ENCODE results near the gene KDM3B. TPM values are rescaled to one million over a fixed set of nuclear protein-coding genes. Genes with fewer than 3 reads are reported as not detected.

The KDM3B gene
- total and polyA plus RNA-seq, 2 of the 8 experiments (the other 6 are each of a cell fraction or from before 2014, with no cell fraction given) = 27.1 to 78.1 TPM

DNA sequence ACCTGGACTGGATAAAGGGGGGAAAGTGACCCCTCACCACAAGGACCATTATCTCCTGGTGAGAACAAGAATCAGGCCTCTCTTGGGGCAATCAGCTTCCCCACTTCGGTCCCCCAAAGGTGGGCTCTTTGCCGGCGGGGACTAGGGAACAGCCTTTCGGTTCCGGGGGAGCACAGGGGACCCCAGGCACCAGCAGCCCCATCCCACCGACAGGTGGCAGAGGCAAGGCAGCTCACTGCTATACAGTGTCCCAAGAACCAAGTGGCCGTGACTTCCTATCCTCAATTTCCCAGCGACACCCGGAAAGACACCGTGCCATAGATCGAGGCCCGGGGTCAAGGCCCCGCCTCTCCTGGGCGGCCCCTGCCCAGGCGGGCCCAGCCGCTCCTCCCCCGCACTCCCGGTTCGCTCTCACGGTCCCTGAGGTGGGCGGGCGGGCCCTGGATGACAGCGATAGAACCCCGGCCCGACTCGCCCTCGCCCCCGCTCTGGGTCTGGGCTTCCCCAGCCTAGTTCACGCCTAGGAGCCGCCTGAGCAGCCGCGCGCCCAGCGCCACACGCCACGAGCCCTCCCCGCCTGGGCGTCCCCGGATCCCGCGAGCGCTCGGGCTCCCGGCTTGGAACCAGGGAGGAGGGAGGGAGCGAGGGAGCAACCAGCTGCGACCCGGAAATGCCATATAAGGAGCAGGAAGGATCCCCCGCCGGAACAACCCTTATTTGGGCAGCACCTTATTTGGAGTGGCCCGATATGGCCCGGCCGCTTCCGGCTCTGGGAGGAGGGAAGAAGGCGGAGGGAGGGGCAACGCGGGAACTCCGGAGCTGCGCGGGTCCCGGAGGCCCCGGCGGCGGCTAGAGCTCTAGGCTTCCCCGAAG, 112.1 kb downstream of the KDM3B start:
- peak overlapping the region; percentile 1 for H2BK5ac ChIP-seq (ENCODE audit: low read depth, low read length)
- H2BK120ac ChIP-seq (replicated peaks; ENCODE audit: low read depth, low read length) = no peak overlapping the region
- peak overlapping the region; percentile 73 for H3K56ac ChIP-seq (replicated peaks; ENCODE audit: insufficient read length, low read depth, low read length)
- H3K27me3 ChIP-seq (replicated peaks in 1 of 4; ENCODE audit: control insufficient read depth in 3 of 4, extremely low read depth in 1 of 4, insufficient read depth in 3 of 4, low read length in 3 of 4) = peaks cover 0 to 15% (median 13%) of the 10 kb centered on the region in 4 experiments; a peak in 5 of 7 replicates
- H3K4me2 ChIP-seq (ENCODE audit: insufficient read depth in 1 of 2, low read depth in 2 of 2, low read length in 2 of 2) = peak overlapping the region; percentile 61 to 97
- H3K14ac ChIP-seq (ENCODE audit: insufficient read length) = no peak overlapping the region
- POLR2A ChIA-PET (ENCODE audit: partially characterized antibody) = interaction anchor here (0.8 to 15.1 kb wide), 37 partner anchors 9 to 877 kb away, joined by 3 to 294 read pairs (median 5); partner anchors contain the start of genes CDC23, CDC25C, ETF1 and FAM53C
- H3K9ac ChIP-seq (replicated peaks in 1 of 4; ENCODE audit: extremely low read depth in 1 of 4, low read depth in 3 of 4, low read length in 3 of 4) = peak overlapping the region; percentile 65 to 81 (median 73)
- peak overlapping the region; percentile 99 for H4K8ac ChIP-seq (ENCODE audit: extremely low read depth, insufficient read depth, low read length)
- no peak overlapping the region for H2BK20ac ChIP-seq (ENCODE audit: low read length)
- no peak overlapping the region for H2AK5ac ChIP-seq (ENCODE audit: low read depth, low read length)
- no peaks in the 10 kb centered on the region; the same call in 1 of the 2 replicates for H3K79me1 ChIP-seq (ENCODE audit: low read depth, low read length)
- H3K18ac ChIP-seq (ENCODE audit: extremely low read depth, low read length) = peak overlapping the region; percentile 78
- 0 out of 2 replicates have a peak overlapping the region, but pooled peaks have one; percentile 29 for H2BK12ac ChIP-seq (ENCODE audit: low read depth, low read length)
- no peak overlapping the region for H3K4ac ChIP-seq (replicated peaks; ENCODE audit: insufficient read length, low read depth, low read length)
- H4K91ac ChIP-seq (replicated peaks; ENCODE audit: insufficient read length, low read length) = peak overlapping the region; percentile 18
- 3% methylated on average over 62 of the region's 64 CpGs; no CpG with 5 or more reads in 1 of the 2 experiments for WGBS, 2 experiments (ENCODE audit: extremely low coverage in 1 of 2, insufficient coverage in 1 of 2, insufficient read length in 1 of 2, insufficient replicate concordance in 2 of 2, low coverage in 1 of 2, low lambda C conversion rate in 2 of 2, missing lambda C conversion rate in 1 of 2)
- CTCF ChIA-PET (ENCODE audit: partially characterized antibody) = interaction anchor here (0.9 to 24.9 kb wide), 13 partner anchors 9 to 112 kb away, joined by 3 to 532 read pairs (median 5); partner anchors contain the start of genes ETF1 and KDM3B
- H3K36me3 ChIP-seq (ENCODE audit: control insufficient read depth in 2 of 4, insufficient read depth in 4 of 4, low read length in 3 of 4) = peaks cover 0 to 18% (median 4%) of the 10 kb centered on the region in 4 experiments; a peak in 5 of 8 replicates
- no peak overlapping the region for H2AFZ ChIP-seq (ENCODE audit: low read length)
- H3K27ac ChIP-seq (ENCODE audit: low read depth, low read length) = peak overlapping the region; percentile 90; the same call in 1 of the 2 replicates
- no peaks in the 10 kb centered on the region for H3K9me3 ChIP-seq (ENCODE audit: insufficient read depth in 2 of 2, low read depth in 1 of 2, low read length in 1 of 2)
- peaks cover 0 to 11% (median 7%) of the 10 kb centered on the region in 4 experiments; a peak in 6 of 7 replicates for H3K4me1 ChIP-seq (replicated peaks in 1 of 4; ENCODE audit: control insufficient read depth in 3 of 4, insufficient read depth in 4 of 4, low read length in 3 of 4)
- H3K4me3 ChIP-seq (ENCODE audit: extremely low read depth in 1 of 4, insufficient read depth in 2 of 4, low read depth in 3 of 4, low read length in 4 of 4) = peak overlapping the region; percentile 81 to 90 (median 88)
- no peak overlapping the region for H3K23ac ChIP-seq (ENCODE audit: insufficient read length)
- H4K5ac ChIP-seq (ENCODE audit: insufficient read length, low read depth, low read length) = peak overlapping the region; percentile 84
- peak overlapping the region; percentile 83; the same call in 1 of the 2 replicates for H2BK15ac ChIP-seq (ENCODE audit: low read length)
- peaks cover 0 to 4% of the 10 kb centered on the region in 2 experiments; a peak in 1 of 4 replicates for H3K79me2 ChIP-seq (ENCODE audit: control insufficient read depth in 1 of 2, insufficient read depth in 2 of 2, low read length in 2 of 2)
- peaks cover 19% of the 10 kb centered on the region for H3K23me2 ChIP-seq (ENCODE audit: low read depth, low read length)
- peak; percentile 93 to 98 for DNase-seq (ENCODE audit: low read depth in 1 of 2, low spot score in 2 of 2)
- peaks cover 11 to 16% of the 10 kb centered on the region in 2 experiments for H4K20me1 ChIP-seq (replicated peaks in 1 of 2; ENCODE audit: control insufficient read depth in 1 of 2, insufficient read depth in 2 of 2, low read length in 2 of 2)
- peak; percentile 24 for FAIRE-seq
- TF ChIP-seq JUND (IDR thresholded peaks at IDR 0.05; ENCODE audit: low read length) = no peak
- peak; percentile 56 for TF ChIP-seq SAP30 (IDR thresholded peaks at IDR 0.05; ENCODE audit: insufficient read depth, insufficient replicate concordance, low read length)
- TF ChIP-seq, protein P1, sequence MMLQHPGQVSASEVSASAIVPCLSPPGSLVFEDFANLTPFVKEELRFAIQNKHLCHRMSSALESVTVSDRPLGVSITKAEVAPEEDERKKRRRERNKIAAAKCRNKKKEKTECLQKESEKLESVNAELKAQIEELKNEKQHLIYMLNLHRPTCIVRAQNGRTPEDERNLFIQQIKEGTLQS (IDR thresholded peaks at IDR 0.05; ENCODE audit: insufficient read depth, low read depth, low read length) = no peak
- TF ChIP-seq TAF1 (IDR thresholded peaks at IDR 0.05; ENCODE audit: low read depth, low read length) = no peak
- 0 out of 2 replicates have a peak, but pooled peaks have one; percentile 66 for TF ChIP-seq POLR2AphosphoS5 (IDR thresholded peaks at IDR 0.05; ENCODE audit: low read depth, low read length)

Data from H1 (cell line).